ENCODE data around the gene RASAL2. TPM values are rescaled to one million over a fixed set of nuclear protein-coding genes. Genes with fewer than 3 reads are reported as not detected.

RASAL2 gene
- total and polyA plus RNA-seq, 2 donors (not counting 1 experiment from before 2014, with no cell fraction given) = 0.12 TPM; not detected in 1

DNA sequence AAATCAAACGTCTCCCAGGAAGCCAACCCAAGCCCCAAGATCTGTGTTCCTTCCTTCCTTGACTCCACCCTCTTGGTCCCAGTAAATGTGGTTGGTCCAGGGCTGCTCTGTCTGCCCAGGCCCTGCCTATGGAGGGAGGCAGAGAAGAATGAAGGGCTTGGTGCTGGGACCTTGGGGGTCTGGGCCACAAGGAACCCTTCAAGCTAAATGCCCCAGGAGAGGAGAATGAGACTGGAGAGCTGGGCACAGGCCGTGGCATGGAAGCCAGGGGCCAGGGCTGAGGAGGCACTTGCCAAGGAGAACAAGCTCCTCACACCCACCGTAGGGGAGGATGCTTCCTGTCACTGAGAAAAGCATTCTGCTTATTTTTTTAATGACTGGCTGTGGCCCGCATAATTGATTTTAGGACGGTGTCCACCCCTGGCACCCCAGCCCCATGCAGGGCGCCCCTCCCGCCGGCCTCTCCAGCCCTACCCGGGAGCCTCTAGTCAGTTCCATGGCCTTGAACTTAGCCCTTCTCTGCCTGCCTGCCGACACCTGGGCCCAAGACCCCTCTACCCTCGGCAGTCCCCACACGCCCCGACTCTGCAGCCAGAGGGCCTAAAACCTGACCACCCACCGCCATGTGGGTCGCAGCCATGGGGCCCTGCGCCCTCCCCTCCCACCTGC lies 402.0 kb downstream of the RASAL2 start:
- Histone ChIP-seq H3K9ac (ENCODE audit: low read length) (no peak overlapping the region), H3K4me3 (ENCODE audit: control extremely low read depth in 1 of 5, extremely low read depth in 1 of 5, insufficient read depth in 1 of 5, low read depth in 2 of 5, low read length in 4 of 5) (no peak overlapping the region), H3K27me3 (replicated peaks in 1 of 4; ENCODE audit: control extremely low read depth in 1 of 4, control insufficient read depth in 3 of 4, insufficient read depth in 4 of 4, low read length in 3 of 4) (no peaks in the 10 kb centered on the region), H3K4me1 (ENCODE audit: control insufficient read depth in 2 of 2, insufficient read depth in 2 of 2, low read length in 2 of 2) (no peaks in the 10 kb centered on the region), H3K79me2 (ENCODE audit: control insufficient read depth, insufficient read depth, low read length) (no peaks in the 10 kb centered on the region), H3K4me2 (replicated peaks; ENCODE audit: low read depth, low read length, poor library complexity, severe bottlenecking) (no peak overlapping the region), H4K20me1 (ENCODE audit: control insufficient read depth, insufficient read depth, low read length, poor library complexity, severe bottlenecking) (no peaks in the 10 kb centered on the region), H2AFZ (ENCODE audit: insufficient read depth, low read depth, low read length, poor library complexity, severe bottlenecking) (no peak overlapping the region), H3K9me3 (ENCODE audit: control extremely low read depth in 1 of 3, control insufficient read depth in 2 of 3, insufficient read depth in 1 of 3, low read length in 2 of 3) (no peaks in the 10 kb centered on the region), H3K27ac (ENCODE audit: low read length in 2 of 2) (no peak overlapping the region), H3K36me3 (replicated peaks in 1 of 2; ENCODE audit: control extremely low read depth in 1 of 2, control insufficient read depth in 1 of 2, extremely low read depth in 1 of 2, insufficient read depth in 2 of 2, low read length in 1 of 2) (no peaks in the 10 kb centered on the region)
- H3K4me1 Mint-ChIP-seq = no peaks in the 10 kb centered on the region
- no peak overlapping the region for H3K4me3 Mint-ChIP-seq
- no peak overlapping the region for H3K27ac Mint-ChIP-seq
- intact Hi-C loops (cut with micrococcal nuclease) = no loop called here
- no peaks in the 10 kb centered on the region for H3K9me3 Mint-ChIP-seq (ENCODE audit: insufficient read depth)
- TF ChIP-seq, protein P1, sequence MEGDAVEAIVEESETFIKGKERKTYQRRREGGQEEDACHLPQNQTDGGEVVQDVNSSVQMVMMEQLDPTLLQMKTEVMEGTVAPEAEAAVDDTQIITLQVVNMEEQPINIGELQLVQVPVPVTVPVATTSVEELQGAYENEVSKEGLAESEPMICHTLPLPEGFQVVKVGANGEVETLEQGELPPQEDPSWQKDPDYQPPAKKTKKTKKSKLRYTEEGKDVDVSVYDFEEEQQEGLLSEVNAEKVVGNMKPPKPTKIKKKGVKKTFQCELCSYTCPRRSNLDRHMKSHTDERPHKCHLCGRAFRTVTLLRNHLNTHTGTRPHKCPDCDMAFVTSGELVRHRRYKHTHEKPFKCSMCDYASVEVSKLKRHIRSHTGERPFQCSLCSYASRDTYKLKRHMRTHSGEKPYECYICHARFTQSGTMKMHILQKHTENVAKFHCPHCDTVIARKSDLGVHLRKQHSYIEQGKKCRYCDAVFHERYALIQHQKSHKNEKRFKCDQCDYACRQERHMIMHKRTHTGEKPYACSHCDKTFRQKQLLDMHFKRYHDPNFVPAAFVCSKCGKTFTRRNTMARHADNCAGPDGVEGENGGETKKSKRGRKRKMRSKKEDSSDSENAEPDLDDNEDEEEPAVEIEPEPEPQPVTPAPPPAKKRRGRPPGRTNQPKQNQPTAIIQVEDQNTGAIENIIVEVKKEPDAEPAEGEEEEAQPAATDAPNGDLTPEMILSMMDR (IDR thresholded peaks at IDR 0.05) = no peak
- TF ChIP-seq EZH2 (IDR thresholded peaks at IDR 0.05; ENCODE audit: borderline replicate concordance, insufficient read depth, low read depth, low read length, poor library complexity, severe bottlenecking) = no peak
- 93% methylated on average over 14 of the region's 16 CpGs for WGBS (ENCODE audit: insufficient coverage)
- DNase-seq = no peak
- ChIA-PET POLR2A (no interaction called here), CTCF (interaction anchor here (0.9 to 1.7 kb wide), 3 partner anchors 8 to 12 kb away, joined by 3 to 5 read pairs (median 4); no protein-coding TSS in a partner anchor)
- no peaks in the 10 kb centered on the region for H3K27me3 Mint-ChIP-seq
- no peak for ATAC-seq (ENCODE audit: low read depth)

DNA sequence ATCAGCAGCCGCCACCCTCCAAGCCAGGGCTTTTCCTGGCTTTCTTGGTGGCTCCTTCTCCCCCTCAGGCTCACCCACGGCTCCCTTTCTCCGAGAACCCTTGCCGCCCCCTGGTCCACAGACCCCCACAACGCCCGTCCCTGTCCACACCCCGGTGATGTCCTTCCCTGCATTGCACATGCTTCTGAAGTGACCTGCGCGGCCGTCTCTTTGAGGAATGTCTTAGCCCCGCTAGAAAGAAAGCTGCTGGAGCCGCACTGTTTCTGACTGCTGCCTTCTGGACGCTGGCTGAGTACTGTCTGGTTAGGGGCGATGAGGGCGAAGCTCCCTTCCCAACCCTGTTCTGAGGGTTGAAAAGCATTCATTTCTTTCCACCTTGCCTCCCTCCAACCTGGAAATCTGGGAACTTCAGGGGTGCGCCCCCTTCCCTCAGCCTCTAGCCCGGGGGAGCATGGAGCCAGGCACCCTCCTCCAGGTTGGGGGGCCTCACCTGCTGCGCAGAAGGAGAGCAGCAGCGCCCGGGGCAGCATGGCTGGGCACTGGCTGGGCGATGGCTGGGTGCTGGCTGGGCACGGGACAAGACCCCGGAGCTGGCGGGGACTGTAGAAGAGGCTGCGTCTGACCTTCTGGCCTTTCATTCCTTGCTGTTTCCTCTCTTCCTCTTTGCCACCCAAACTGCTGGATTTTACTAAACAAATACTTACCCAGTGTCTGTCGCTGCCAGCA lies 402.7 kb downstream of the RASAL2 start, which contains the start of gene CLEC20A:
TSS of gene CLEC20A (minus strand) at position 555 of the 726 bp plus-strand sequence. CDS start at position 530, 25 bp downstream.
- Histone ChIP-seq H3K9ac (ENCODE audit: low read length) (no peak within 1 kb of the TSS), H3K79me2 (ENCODE audit: control insufficient read depth, insufficient read depth, low read length) (no peaks in the 10 kb centered on the region), H3K36me3 (replicated peaks in 1 of 2; ENCODE audit: control extremely low read depth in 1 of 2, control insufficient read depth in 1 of 2, extremely low read depth in 1 of 2, insufficient read depth in 2 of 2, low read length in 1 of 2) (no peaks in the 10 kb centered on the region), H2AFZ (ENCODE audit: insufficient read depth, low read depth, low read length, poor library complexity, severe bottlenecking) (no peak within 1 kb of the TSS), H3K4me1 (ENCODE audit: control insufficient read depth in 2 of 2, insufficient read depth in 2 of 2, low read length in 2 of 2) (no peaks in the 10 kb centered on the region), H3K27me3 (replicated peaks in 1 of 4; ENCODE audit: control extremely low read depth in 1 of 4, control insufficient read depth in 3 of 4, insufficient read depth in 4 of 4, low read length in 3 of 4) (no peaks in the 10 kb centered on the region), H3K4me2 (replicated peaks; ENCODE audit: low read depth, low read length, poor library complexity, severe bottlenecking) (no peak within 1 kb of the TSS), H3K27ac (ENCODE audit: low read length in 2 of 2) (no peak within 1 kb of the TSS), H3K4me3 (ENCODE audit: control extremely low read depth in 1 of 5, extremely low read depth in 1 of 5, insufficient read depth in 1 of 5, low read depth in 2 of 5, low read length in 4 of 5) (no peak within 1 kb of the TSS), H4K20me1 (ENCODE audit: control insufficient read depth, insufficient read depth, low read length, poor library complexity, severe bottlenecking) (no peaks in the 10 kb centered on the region), H3K9me3 (ENCODE audit: control extremely low read depth in 1 of 3, control insufficient read depth in 2 of 3, insufficient read depth in 1 of 3, low read length in 2 of 3) (no peaks in the 10 kb centered on the region)
- ChIA-PET CTCF (interaction anchor here (0.9 to 1.3 kb wide), 2 partner anchors 9 to 12 kb away, joined by 3 to 4 read pairs; no protein-coding TSS in a partner anchor), POLR2A (no interaction called here)
- H3K27me3 Mint-ChIP-seq = peaks cover 2% of the 10 kb centered on the region
- 93% methylated on average over 21 of the region's 26 CpGs for WGBS (ENCODE audit: insufficient coverage)
- intact Hi-C loops (cut with micrococcal nuclease) = no loop called here
- H3K9me3 Mint-ChIP-seq (ENCODE audit: insufficient read depth) = no peaks in the 10 kb centered on the region
- no peak within 1 kb of the TSS for H3K27ac Mint-ChIP-seq
- ATAC-seq (ENCODE audit: low read depth) (no peak), DNase-seq (no peak)
- TF ChIP-seq EZH2 (IDR thresholded peaks at IDR 0.05; ENCODE audit: borderline replicate concordance, insufficient read depth, low read depth, low read length, poor library complexity, severe bottlenecking) = no peak
- TF ChIP-seq, protein P1 (IDR thresholded peaks at IDR 0.05) = no peak
- H3K4me1 Mint-ChIP-seq = no peaks in the 10 kb centered on the region
- no peak within 1 kb of the TSS for H3K4me3 Mint-ChIP-seq
